K562 (cell line): ENCODE data around the gene RBPMS2. TPM values are rescaled to one million over a fixed set of nuclear protein-coding genes. Genes with fewer than 3 reads are reported as not detected.

Source experiments
- CREM ChIP-seq: IDR thresholded peaks from 2 replicates; pipeline ENCODE4 v1.6.1; 2014; ENCODE audit warnings: antibody characterized with exemption, low read depth
- E2F3 ChIP-seq: fragments of 250-450 bp; sonication (Bioruptor Pico); IDR thresholded peaks from 2 replicates; pipeline ENCODE4 v1.4.0; 2020; ENCODE audit warnings: mild to moderate bottlenecking
- KAT8 ChIP-seq: fragments of 450-650 bp; IDR thresholded peaks from 2 replicates; pipeline ENCODE4 v1.6.1; 2016; ENCODE audit warnings: low read depth, mild to moderate bottlenecking
- NCOA1 ChIP-seq: fragments of 450-650 bp; IDR thresholded peaks from 2 replicates; pipeline ENCODE4 v1.6.1; 2016; ENCODE audit warnings: low read depth
- SRF ChIP-seq, 2 experiments: fragments of 250-450, 450-650 bp in 1 of 2; sonication (Bioruptor Pico) in 1 of 2; sonication (generic) in 1 of 2; formaldehyde crosslinking; IDR thresholded peaks; 2 replicates each; pipeline versions ENCODE4 v1.5.0 to v1.5.1; 2020 to 2022; ENCODE audit warnings: mild to moderate bottlenecking in 1 of 2, missing genetic modification reagents in 1 of 2
- TARDBP ChIP-seq: fragments of 450-650 bp; IDR thresholded peaks from 2 replicates; pipeline ENCODE4 v1.6.1; 2016
- ZNF583 ChIP-seq: fragments of 250-450 bp; sonication (Bioruptor Pico); IDR thresholded peaks from 2 replicates; pipeline ENCODE4 v1.4.0; 2020
- ZSCAN29 ChIP-seq: fragments of 450-650 bp; IDR thresholded peaks from 2 replicates; pipeline ENCODE4 v1.6.1; 2017
- polyA plus RNA-seq, 8 experiments: library from polyadenylated mRNA; depleted of rRNA in 4 of 8; stranded (reverse) in 5 of 8; unstranded in 3 of 8; fragments of >200 nt; fragmentation: Nextera tagmentation in 2 of 8; fragmentation: Illumina TruSeq in 1 of 8; extraction: Ambion mirVana in 2 of 8; extraction: Trizol in 1 of 8; gene quantifications; 2 replicates each; pipeline versions ENCODE4 v1.2.1 to v1.2.3, GENCODE V29; 2011 to 2014; ENCODE audit warnings: inconsistent platforms in 1 of 8, missing spikeins in 1 of 8
- total RNA-seq, 7 experiments: library from RNA; depleted of rRNA in 6 of 7; stranded (reverse); fragments of >200 nt in 6 of 7; fragmentation: Illumina TruSeq in 2 of 7; extraction: Trizol in 2 of 7; gene quantifications; 2 replicates each; pipeline versions ENCODE4 v1.2.1 to v1.2.3, GENCODE V29; 2011 to 2021; ENCODE audit warnings: low replicate concordance in 1 of 7
- TF ChIP-seq, protein P1 (sequence below), 2 experiments: IDR thresholded peaks; 2 replicates each; pipeline ENCODE4 v1.6.1; 2011; ENCODE audit warnings: borderline replicate concordance in 1 of 2, control low read depth in 1 of 2, low read depth in 1 of 2, low read length in 1 of 2, mild to moderate bottlenecking in 1 of 2, mixed read lengths in 1 of 2, moderate library complexity in 1 of 2; ENCODE audit not compliant: insufficient read depth in 1 of 2, insufficient read length in 1 of 2, poor library complexity in 1 of 2, severe bottlenecking in 1 of 2; ENCODE audit errors: extremely low read depth in 1 of 2
- TF ChIP-seq, protein P2 (sequence below): fragments of 450-650 bp; IDR thresholded peaks from 2 replicates; pipeline ENCODE4 v1.6.1; 2016; ENCODE audit warnings: antibody characterized with exemption

Gene RBPMS2
- total and polyA plus RNA-seq, 9 of the 15 experiments (the other 6 are each of a cell fraction or from before 2014, with no cell fraction given), result 0.11 to 2.6 (median 0.37) TPM; not detected in 1

DNA sequence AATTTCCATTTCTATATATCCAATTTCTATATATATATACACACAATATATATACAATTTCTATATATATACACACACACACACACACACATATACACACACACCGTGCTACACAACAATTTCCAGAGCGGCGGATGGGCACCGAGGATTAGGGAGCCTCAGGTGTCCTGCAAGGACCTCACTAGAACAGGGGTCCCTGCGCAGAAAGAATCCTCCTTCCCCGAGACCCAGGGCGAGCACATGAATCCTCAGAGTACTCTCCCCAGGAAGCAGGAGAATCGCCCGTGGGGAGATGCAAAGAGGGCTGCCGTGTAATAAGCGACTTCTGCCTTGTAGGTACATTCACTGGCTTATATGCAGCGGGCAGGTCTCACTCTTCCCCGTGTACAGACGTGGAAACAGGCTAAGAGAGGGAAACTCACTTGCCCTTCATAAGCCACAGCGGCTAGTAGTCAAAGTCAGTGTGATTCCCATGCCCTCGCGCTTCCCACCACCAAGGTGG, 49.6 kb upstream of the RBPMS2 start (continued):
- TF ChIP-seq SRF (CRISPR knock-in tag; IDR thresholded peaks at IDR 0.05), result no peak
- TF ChIP-seq ZNF583, result 0 out of 2 replicates have a peak, but pooled peaks have one; percentile 26
- TF ChIP-seq KAT8, result no peak
- TF ChIP-seq, protein P1, sequence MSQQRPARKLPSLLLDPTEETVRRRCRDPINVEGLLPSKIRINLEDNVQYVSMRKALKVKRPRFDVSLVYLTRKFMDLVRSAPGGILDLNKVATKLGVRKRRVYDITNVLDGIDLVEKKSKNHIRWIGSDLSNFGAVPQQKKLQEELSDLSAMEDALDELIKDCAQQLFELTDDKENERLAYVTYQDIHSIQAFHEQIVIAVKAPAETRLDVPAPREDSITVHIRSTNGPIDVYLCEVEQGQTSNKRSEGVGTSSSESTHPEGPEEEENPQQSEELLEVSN (IDR thresholded peaks at IDR 0.05; ENCODE audit: borderline replicate concordance in 1 of 2, extremely low read depth in 1 of 2, insufficient read depth in 1 of 2, insufficient read length in 1 of 2, low read depth in 1 of 2, low read length in 1 of 2, poor library complexity in 1 of 2, severe bottlenecking in 1 of 2), result peak in 1 of 2 experiments; percentile 25
- 0 out of 2 replicates have a peak, but pooled peaks have one; percentile 38 for TF ChIP-seq E2F3 (CRISPR knock-in tag)
- 0 out of 2 replicates have a peak, but pooled peaks have one; percentile 32 for TF ChIP-seq TARDBP
- 0 out of 2 replicates have a peak, but pooled peaks have one; percentile 1 for TF ChIP-seq CREM
- TF ChIP-seq, protein P2, sequence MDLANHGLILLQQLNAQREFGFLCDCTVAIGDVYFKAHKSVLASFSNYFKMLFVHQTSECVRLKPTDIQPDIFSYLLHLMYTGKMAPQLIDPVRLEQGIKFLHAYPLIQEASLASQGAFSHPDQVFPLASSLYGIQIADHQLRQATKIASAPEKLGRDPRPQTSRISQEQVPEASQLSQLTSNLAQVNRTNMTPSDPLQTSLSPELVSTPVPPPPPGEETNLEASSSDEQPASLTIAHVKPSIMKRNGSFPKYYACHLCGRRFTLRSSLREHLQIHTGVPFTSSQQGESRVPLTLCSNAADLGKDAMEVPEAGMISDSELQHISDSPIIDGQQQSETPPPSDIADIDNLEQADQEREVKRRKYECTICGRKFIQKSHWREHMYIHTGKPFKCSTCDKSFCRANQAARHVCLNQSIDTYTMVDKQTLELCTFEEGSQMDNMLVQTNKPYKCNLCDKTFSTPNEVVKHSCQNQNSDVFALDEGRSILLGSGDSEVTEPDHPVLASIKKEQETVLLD, result 0 out of 2 replicates have a peak, but pooled peaks have one; percentile 19
- 0 out of 2 replicates have a peak, but pooled peaks have one; percentile 13 for TF ChIP-seq NCOA1
- 0 out of 2 replicates have a peak, but pooled peaks have one; percentile 57 for TF ChIP-seq ZSCAN29
- TF ChIP-seq, all 486 proteins: peak for 12
